Vagina (tissue), 2 donors: ENCODE data around the gene RNF34. TPM values are rescaled to one million over a fixed set of nuclear protein-coding genes. Genes with fewer than 3 reads are reported as not detected.
A peak's percentile ranks its signal among the peaks of the same experiment; 100 is the strongest.

Source experiments
- DNase-seq, 2 donors: peaks; one replicate each; pipeline ENCODE4 v3.0.0-alpha.2; 2017; ENCODE audit errors: extremely low spot score in 2 of 2
- H3K27ac ChIP-seq: fragments of 200-600 bp; sonication (generic); one replicate; pipeline ENCODE4 v1.5.1; 2019
- H3K27me3 ChIP-seq: fragments of 200-600 bp; sonication (generic); one replicate; pipeline ENCODE4 v1.5.1; 2019
- H3K36me3 ChIP-seq, 2 donors: fragments of 200-600 bp; sonication (generic); one replicate each; pipeline ENCODE4 v1.5.1; 2017 to 2019
- H3K4me1 ChIP-seq: fragments of 200-600 bp; sonication (generic); one replicate; pipeline ENCODE4 v1.5.1; 2019
- H3K4me3 ChIP-seq, 2 donors: fragments of 200-600 bp; sonication (generic); 1 replicate in 1 of 2; 2 replicates in 1 of 2; pipeline ENCODE4 v1.5.1; 2016 to 2019
- H3K9me3 ChIP-seq: fragments of 200-600 bp; sonication (generic); one replicate; pipeline ENCODE4 v1.5.1; 2019
- CTCF ChIP-seq, 3 experiments: fragments of 450-650 bp in 2 of 3; fragments of 200-600 bp in 1 of 3; sonication (generic) in 1 of 3; IDR thresholded peaks; one replicate each; pipeline ENCODE4 v1.5.1; 2017 to 2019; ENCODE audit warnings: antibody characterized with exemption in 3 of 3, mild to moderate bottlenecking in 2 of 3, moderate library complexity in 2 of 3
- POLR2A ChIP-seq, 2 donors: fragments of 450-650 bp; IDR thresholded peaks; one replicate each; pipeline ENCODE4 v1.6.1; 2017; ENCODE audit warnings: antibody characterized with exemption in 2 of 2, mild to moderate bottlenecking in 2 of 2, moderate library complexity in 2 of 2
- POLR2AphosphoS5 ChIP-seq, 2 donors: sonication (generic); formaldehyde crosslinking; IDR thresholded peaks; one replicate each; pipeline ENCODE4 v1.9.0; 2017; ENCODE audit warnings: antibody characterized with exemption in 2 of 2, mild to moderate bottlenecking in 2 of 2, low read depth in 1 of 2; ENCODE audit not compliant: insufficient read depth in 1 of 2
- intact Hi-C: fragments of 100-400 bp; cut with DNase I; formaldehyde crosslinking; loops from one replicate; pipeline ENCODE4 v1.15.1; 2023
- total RNA-seq: library from RNA; depleted of rRNA; stranded (reverse); fragments of >200 nt; gene quantifications from one replicate; pipeline ENCODE4 v1.2.3, GENCODE V29; 2016

The RNF34 gene
- total RNA-seq, 1 donor from 2014 or later: 30.2 TPM

DNA sequence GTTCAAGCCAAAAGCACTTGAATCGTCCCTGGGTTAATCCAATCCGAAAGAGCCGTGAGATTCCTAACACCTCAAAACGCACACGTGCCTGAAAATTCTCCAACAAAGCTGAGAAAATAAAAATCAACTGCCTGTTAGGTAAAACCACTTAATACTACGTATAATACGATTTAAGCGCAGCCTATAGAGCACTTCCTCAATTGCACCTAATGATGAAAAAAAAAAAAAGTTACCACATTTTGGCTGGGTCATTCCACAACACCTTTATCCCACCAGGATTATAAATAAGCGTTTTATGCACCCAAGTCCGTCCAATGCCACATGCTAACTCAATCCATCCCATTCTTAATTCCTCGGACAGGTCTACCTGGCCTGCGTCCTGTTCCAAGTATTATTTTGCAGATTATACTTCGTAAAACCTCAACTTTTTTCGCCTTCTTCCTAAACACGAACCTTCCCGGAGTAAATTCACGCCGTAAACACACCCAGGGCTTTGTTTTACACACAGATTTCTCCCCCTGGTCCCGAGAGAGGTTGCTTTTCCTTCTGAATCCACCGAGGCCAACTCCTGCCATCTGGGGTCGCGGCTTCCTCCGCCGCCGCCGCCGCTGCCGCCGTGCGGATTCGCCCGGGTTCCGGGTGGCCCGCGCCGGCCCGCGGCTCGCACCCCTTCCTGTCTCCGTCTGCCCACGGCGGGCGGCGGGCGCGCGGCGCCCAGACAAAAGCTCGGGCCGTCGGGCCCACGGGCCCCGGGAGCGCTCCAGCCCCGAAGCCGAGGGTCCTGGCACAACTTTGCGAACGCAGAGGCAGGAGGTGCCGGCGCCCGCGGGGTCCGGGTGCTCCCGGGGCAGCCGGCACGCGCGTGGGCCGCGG, 66.2 kb downstream of the RNF34 start:
- peaks cover 32% of the 10 kb centered on the region for H3K4me1 ChIP-seq
- H3K27me3 ChIP-seq: no peaks in the 10 kb centered on the region
- H3K9me3 ChIP-seq: no peaks in the 10 kb centered on the region
- intact Hi-C loops: no loop called here
- peak overlapping the region; percentile 57 to 84 for H3K4me3 ChIP-seq
- no peak for DNase-seq
- TF ChIP-seq POLR2AphosphoS5 (IDR thresholded peaks at IDR 0.05; ENCODE audit: insufficient read depth in 1 of 2, low read depth in 1 of 2) (no peak), CTCF (IDR thresholded peaks at IDR 0.05) (no peak), POLR2A (IDR thresholded peaks at IDR 0.05) (no peak)
- peak overlapping the region; percentile 7 for H3K27ac ChIP-seq
- H3K36me3 ChIP-seq: no peaks in the 10 kb centered on the region

- H3K4me3 ChIP-seq: peak overlapping the region; percentile 64 to 84
- H3K4me1 ChIP-seq: peaks cover 32% of the 10 kb centered on the region
- no peaks in the 10 kb centered on the region for H3K27me3 ChIP-seq
- intact Hi-C loops: no loop called here
- H3K36me3 ChIP-seq: no peaks in the 10 kb centered on the region
- DNase-seq: no peak
- H3K9me3 ChIP-seq: no peaks in the 10 kb centered on the region
- TF ChIP-seq POLR2AphosphoS5 (IDR thresholded peaks at IDR 0.05; ENCODE audit: insufficient read depth in 1 of 2, low read depth in 1 of 2) (no peak), POLR2A (IDR thresholded peaks at IDR 0.05) (peak in 1 of 2 donors; percentile 40), CTCF (IDR thresholded peaks at IDR 0.05) (no peak)
- H3K27ac ChIP-seq: peak overlapping the region; percentile 76
Observed at GRCh38 chr12:121466794-121467637, 67.1 kb downstream of the RNF34 start.

DNA sequence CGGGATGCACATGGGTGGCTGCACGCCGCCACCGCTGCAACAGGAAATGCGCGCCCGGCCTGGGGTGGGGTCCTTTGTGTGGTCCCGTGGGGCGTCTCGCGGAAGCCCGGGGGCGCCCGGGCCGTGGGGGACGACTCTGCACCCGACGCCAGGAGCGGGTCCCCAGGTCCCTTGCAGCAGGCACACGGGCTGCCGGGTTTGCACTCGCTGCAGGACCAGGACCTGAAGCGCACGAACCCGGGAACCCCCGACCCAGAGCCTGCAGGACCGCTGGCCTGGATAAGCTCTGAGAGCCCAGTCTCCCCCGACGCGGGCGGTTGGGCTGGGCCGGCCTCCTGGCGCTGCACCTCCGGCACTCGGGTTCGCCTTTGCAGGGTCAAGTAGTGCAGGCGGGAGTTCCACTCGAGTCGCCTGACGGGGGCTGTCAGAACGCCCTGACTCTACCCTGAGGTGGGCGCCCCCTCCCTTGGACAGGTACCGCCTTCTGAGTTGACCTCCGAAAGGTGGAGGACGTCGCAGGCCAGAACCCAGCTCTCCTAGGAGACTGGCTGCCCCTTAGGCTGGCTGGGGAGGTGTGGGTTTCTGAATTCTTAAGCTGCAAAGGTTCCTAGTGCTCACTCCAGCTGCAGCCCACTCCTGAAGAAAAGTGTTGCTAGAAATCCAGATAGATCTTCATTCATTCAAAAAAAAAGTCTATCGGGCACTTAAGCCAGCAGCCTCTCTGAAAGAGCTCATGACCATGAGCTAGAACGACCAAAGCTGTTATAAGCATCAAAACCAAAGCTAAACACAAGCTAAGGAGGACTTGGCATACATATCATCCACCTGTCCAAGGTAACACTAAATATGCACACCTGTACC, 68.0 kb downstream of the RNF34 start:
- Histone ChIP-seq H3K4me1 (peaks cover 32% of the 10 kb centered on the region), H3K36me3 (no peaks in the 10 kb centered on the region), H3K4me3 (peak overlapping the region; percentile 64 to 84), H3K27me3 (no peaks in the 10 kb centered on the region), H3K27ac (no peak overlapping the region), H3K9me3 (no peaks in the 10 kb centered on the region)
- intact Hi-C loops: no loop called here
- no peak for DNase-seq
- TF ChIP-seq POLR2AphosphoS5 (IDR thresholded peaks at IDR 0.05; ENCODE audit: insufficient read depth in 1 of 2, low read depth in 1 of 2) (no peak), CTCF (IDR thresholded peaks at IDR 0.05) (no peak), POLR2A (IDR thresholded peaks at IDR 0.05) (no peak)

DNA sequence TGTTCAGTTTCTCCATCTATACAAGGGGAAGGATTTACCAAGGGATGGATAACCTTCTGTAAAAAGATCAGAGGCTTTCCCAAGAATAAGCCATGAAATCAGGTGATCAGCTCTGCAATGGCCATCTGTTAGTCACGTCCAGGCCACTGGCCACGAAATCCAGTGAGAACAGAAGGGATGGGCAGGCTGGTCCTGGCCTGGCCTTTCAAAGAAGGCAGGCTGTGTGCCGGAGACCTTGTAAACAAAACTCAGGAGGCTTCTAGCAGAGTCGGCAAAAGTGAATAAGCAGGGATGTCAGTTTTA, 68.5 kb downstream of the RNF34 start:
- Histone ChIP-seq H3K27ac (no peak overlapping the region), H3K4me3 (no peak overlapping the region), H3K4me1 (peaks cover 32% of the 10 kb centered on the region), H3K36me3 (no peaks in the 10 kb centered on the region), H3K9me3 (no peaks in the 10 kb centered on the region), H3K27me3 (no peaks in the 10 kb centered on the region)
- no peak for TF ChIP-seq CTCF (IDR thresholded peaks at IDR 0.05)
- DNase-seq: no peak
- intact Hi-C loops: no loop called here
